Measurements from ENCODE around the gene POMT2. TPM values are rescaled to one million over a fixed set of nuclear protein-coding genes. Genes with fewer than 3 reads are reported as not detected.
A peak's percentile ranks its signal among the peaks of the same experiment; 100 is the strongest.

POMT2 gene
- total and polyA plus RNA-seq, 4 experiments from 2014 or later = 0.86 to 15.2 (median 7.1) TPM

DNA sequence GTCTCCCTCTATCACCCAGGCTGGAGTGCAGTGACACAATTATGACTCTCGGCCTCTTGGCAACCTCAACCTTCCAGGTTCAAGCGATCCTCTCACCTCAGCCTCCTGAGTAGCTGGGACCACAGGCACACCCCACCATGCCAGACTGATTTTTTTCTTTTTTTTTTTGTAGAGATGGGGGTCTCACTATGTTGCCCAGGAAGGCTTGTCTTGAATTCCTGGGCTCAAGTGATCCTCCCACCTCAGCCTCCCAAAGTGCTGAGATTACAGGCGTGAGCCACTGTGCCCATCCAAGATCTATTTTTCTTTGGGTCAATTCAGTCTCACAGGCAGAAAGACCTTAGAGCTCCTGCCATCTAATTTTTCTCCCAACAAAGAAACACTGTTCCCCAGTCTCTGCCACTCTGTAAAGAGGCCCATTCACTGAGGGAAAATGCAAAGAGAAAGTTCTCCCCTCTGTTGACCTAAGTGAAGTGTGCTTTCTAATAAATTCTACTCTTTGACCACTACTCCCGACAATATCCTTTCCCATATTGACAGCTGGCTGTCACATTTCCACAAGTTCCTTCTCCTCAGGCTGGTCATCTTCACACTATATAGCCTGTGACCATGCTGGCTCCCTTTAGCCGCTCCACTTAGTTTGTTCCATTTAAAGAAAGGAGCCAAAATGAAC is 32.9 kb upstream of the POMT2 start:
- Mint-ChIP-seq H3K36me3 (peaks cover 15 to 17% of the 10 kb centered on the region in 2 donors), H3K4me1 (peaks cover 0 to 4% (median 1%) of the 10 kb centered on the region in 4 donors), H3K9me3 (no peaks in the 10 kb centered on the region), H3K4me3 (no peak overlapping the region), H3K27me3 (no peaks in the 10 kb centered on the region), H3K27ac (peak overlapping the region in 2 of 7 donors; percentile 23 to 49)
- H3K4me3 ChIP-seq (ENCODE audit: low read length in 2 of 2) = no peak overlapping the region
- H3K36me3 ChIP-seq (ENCODE audit: insufficient read depth, low read length) = no peaks in the 10 kb centered on the region
- H3K9me3 ChIP-seq (ENCODE audit: control insufficient read depth in 1 of 2, low read length in 2 of 2) = no peaks in the 10 kb centered on the region
- no peak overlapping the region for H3K27ac ChIP-seq (ENCODE audit: low read depth, low read length)
- H3K27me3 ChIP-seq (ENCODE audit: insufficient read depth, low read length) = no peaks in the 10 kb centered on the region
- ChIA-PET POLR2A (ENCODE audit: partially characterized antibody) (no interaction called here), CTCF (ENCODE audit: partially characterized antibody) (interaction anchor here (1.3 kb wide), 1 partner anchor 9 kb away, joined by 3 read pairs; no protein-coding TSS in a partner anchor)
- no peak for DNase-seq
- H3K4me1 ChIP-seq (ENCODE audit: insufficient read depth, low read length) = no peaks in the 10 kb centered on the region
- intact Hi-C loops (cut with micrococcal nuclease) = no loop called here

DNA sequence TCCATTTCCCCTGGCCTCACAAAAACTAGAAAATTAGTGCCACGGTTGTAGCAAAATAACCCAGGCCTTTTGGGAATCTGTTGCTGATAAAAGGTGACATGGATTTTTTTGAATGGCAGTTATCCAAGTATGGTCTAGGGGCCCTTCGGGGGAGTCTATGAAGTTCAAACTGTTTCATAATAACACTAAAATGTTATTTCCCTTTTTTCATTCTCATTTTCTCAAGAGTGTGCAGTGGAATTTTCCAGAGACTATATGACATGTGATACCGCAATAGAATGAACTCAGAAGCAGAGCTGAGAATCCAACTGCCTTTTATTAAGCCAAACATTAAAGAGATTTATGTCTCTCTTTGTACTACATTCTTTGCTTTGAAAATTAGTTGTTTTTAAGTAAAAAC is 27.1 kb upstream of the POMT2 start:
- Histone ChIP-seq H3K27me3 (ENCODE audit: insufficient read depth, low read length) (no peaks in the 10 kb centered on the region), H3K27ac (ENCODE audit: low read depth, low read length) (no peak overlapping the region), H3K36me3 (ENCODE audit: insufficient read depth, low read length) (no peaks in the 10 kb centered on the region), H3K9me3 (ENCODE audit: control insufficient read depth in 1 of 2, low read length in 2 of 2) (no peaks in the 10 kb centered on the region), H3K4me3 (ENCODE audit: low read length in 2 of 2) (no peak overlapping the region), H3K4me1 (ENCODE audit: insufficient read depth, low read length) (no peaks in the 10 kb centered on the region)
- Mint-ChIP-seq H3K4me3 (no peak overlapping the region), H3K27me3 (no peaks in the 10 kb centered on the region), H3K9me3 (no peaks in the 10 kb centered on the region), H3K4me1 (no peaks in the 10 kb centered on the region), H3K36me3 (peaks cover 33 to 40% of the 10 kb centered on the region in 2 donors), H3K27ac (peak overlapping the region in 1 of 7 donors; percentile 13)
- ChIA-PET CTCF (ENCODE audit: partially characterized antibody) (no interaction called here), POLR2A (ENCODE audit: partially characterized antibody) (no interaction called here)
- intact Hi-C loops (cut with micrococcal nuclease) = no loop called here
- no peak for DNase-seq

DNA sequence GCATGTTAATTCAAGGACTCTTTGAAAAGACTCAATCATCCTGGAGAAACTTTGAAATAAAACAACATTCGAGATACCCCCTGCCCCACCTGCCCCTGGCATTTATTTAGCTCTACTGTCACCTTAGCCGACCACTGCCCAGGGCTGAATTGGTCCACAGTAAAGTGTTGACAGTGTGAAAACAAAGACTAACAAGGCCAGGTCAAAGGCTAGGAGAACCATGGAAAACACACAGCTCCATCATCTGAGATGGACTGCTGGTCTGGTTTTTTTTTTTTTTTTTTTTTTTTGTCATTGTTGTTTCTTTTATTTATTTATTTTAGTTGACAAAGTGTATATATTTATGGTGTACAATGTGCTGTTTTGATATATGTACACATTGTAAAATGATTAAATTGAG is 25.8 kb upstream of the POMT2 start:
- no peaks in the 10 kb centered on the region for H3K9me3 ChIP-seq (ENCODE audit: control insufficient read depth in 1 of 2, low read length in 2 of 2)
- no peaks in the 10 kb centered on the region for H3K27me3 ChIP-seq (ENCODE audit: insufficient read depth, low read length)
- no peak overlapping the region for H3K27ac Mint-ChIP-seq
- H3K4me1 ChIP-seq (ENCODE audit: insufficient read depth, low read length) = no peaks in the 10 kb centered on the region
- H3K36me3 ChIP-seq (ENCODE audit: insufficient read depth, low read length) = peaks cover 5% of the 10 kb centered on the region
- H3K27me3 Mint-ChIP-seq = no peaks in the 10 kb centered on the region
- H3K4me1 Mint-ChIP-seq = no peaks in the 10 kb centered on the region
- H3K4me3 Mint-ChIP-seq = no peak overlapping the region
- no peaks in the 10 kb centered on the region for H3K9me3 Mint-ChIP-seq
- intact Hi-C loops (cut with micrococcal nuclease) = no loop called here
- CTCF ChIA-PET (ENCODE audit: partially characterized antibody) = interaction anchor here (0.6 kb wide), 1 partner anchor 23 kb away, joined by 3 read pairs; no protein-coding TSS in a partner anchor
- DNase-seq = no peak
- H3K36me3 Mint-ChIP-seq = peaks cover 45 to 52% of the 10 kb centered on the region in 2 donors
- POLR2A ChIA-PET (ENCODE audit: partially characterized antibody) = no interaction called here
- H3K4me3 ChIP-seq (ENCODE audit: low read length in 2 of 2) = no peak overlapping the region
- H3K27ac ChIP-seq (ENCODE audit: low read depth, low read length) = no peak overlapping the region

- Histone ChIP-seq H3K27ac (ENCODE audit: low read depth, low read length) (no peak overlapping the region), H3K4me1 (ENCODE audit: insufficient read depth, low read length) (no peaks in the 10 kb centered on the region), H3K36me3 (ENCODE audit: insufficient read depth, low read length) (peaks cover 6% of the 10 kb centered on the region), H3K9me3 (ENCODE audit: control insufficient read depth in 1 of 2, low read length in 2 of 2) (no peaks in the 10 kb centered on the region), H3K4me3 (ENCODE audit: low read length in 2 of 2) (no peak overlapping the region), H3K27me3 (ENCODE audit: insufficient read depth, low read length) (no peaks in the 10 kb centered on the region)
- intact Hi-C loops (cut with micrococcal nuclease) = no loop called here
- H3K9me3 Mint-ChIP-seq = no peaks in the 10 kb centered on the region
- H3K27ac Mint-ChIP-seq = peak overlapping the region in 1 of 7 donors; percentile 22
- POLR2A ChIA-PET (ENCODE audit: partially characterized antibody) = no interaction called here
- no peak for DNase-seq
- no peaks in the 10 kb centered on the region for H3K4me1 Mint-ChIP-seq
- no peaks in the 10 kb centered on the region for H3K27me3 Mint-ChIP-seq
- H3K36me3 Mint-ChIP-seq = peaks cover 48 to 55% of the 10 kb centered on the region in 2 donors
- no peak overlapping the region for H3K4me3 Mint-ChIP-seq
- CTCF ChIA-PET (ENCODE audit: partially characterized antibody) = interaction anchor here (1.0 kb wide), 2 partner anchors 9 to 11 kb away, joined by 3 read pairs; no protein-coding TSS in a partner anchor
Observed at GRCh38 chr14:77344377-77344996, 23.8 kb upstream of the POMT2 start.

DNA sequence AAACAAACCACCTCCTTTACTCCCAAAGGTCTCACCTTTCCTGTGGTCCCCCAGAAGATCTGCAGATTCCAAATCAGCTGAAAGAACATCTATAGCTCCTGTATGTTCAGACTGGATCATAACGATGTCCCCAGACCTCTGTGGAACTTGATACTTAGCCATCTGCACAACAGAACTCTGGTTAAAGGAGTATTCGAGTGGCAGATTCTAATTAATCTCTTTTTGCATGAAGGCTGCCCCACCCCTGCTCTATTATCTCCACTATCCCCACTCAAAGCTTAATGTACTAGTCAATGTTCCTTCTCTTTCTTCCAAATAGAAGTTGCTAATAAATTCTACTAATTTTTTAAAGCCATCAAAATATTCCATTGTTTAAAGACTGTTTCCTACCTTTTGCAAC is 23.0 kb upstream of the POMT2 start:
- peaks cover 6% of the 10 kb centered on the region for H3K36me3 ChIP-seq (ENCODE audit: insufficient read depth, low read length)

DNA sequence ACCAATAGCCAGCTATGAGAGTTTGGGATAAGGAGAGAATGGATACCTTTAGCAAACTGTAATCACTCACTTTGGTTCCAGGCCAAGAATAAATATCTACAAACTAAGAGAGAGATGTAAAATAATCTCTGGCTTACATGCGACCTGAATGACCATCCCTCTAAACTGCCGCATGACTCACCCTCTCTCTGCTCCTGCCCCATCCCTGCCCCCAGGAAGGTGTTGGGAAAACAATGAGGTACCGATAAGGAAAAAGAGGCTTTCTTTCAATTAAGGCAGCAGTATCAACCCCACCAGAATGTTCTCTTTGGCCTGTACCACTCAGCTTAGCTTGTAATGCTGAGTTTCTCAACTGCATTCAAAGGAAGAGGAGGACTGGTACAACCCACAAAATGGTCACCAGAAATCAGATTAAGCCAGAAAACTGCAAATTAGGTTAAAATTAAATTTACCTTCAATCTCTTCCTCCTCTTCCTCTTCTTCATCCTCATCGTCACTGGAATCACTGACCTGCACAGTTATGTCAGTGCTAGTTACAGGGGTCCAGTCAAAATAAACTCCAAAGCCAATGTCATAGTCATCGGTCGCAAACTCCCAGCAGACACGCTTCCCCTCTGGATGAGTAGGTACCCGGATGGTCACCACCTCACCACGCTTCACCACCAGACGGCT is 22.2 kb upstream of the POMT2 start:
- no peak for DNase-seq
- Mint-ChIP-seq H3K4me1 (no peaks in the 10 kb centered on the region), H3K4me3 (no peak overlapping the region), H3K9me3 (no peaks in the 10 kb centered on the region), H3K27me3 (no peaks in the 10 kb centered on the region), H3K36me3 (peaks cover 44 to 55% of the 10 kb centered on the region in 2 donors), H3K27ac (peak overlapping the region in 1 of 7 donors; percentile 32)
- CTCF ChIA-PET (ENCODE audit: partially characterized antibody) = interaction anchor here (0.6 kb wide), 1 partner anchor 273 kb away, joined by 4 read pairs; no protein-coding TSS in a partner anchor
- Histone ChIP-seq H3K4me3 (ENCODE audit: low read length in 2 of 2) (no peak overlapping the region), H3K4me1 (ENCODE audit: insufficient read depth, low read length) (no peaks in the 10 kb centered on the region), H3K9me3 (ENCODE audit: control insufficient read depth in 1 of 2, low read length in 2 of 2) (no peaks in the 10 kb centered on the region), H3K27ac (ENCODE audit: low read depth, low read length) (no peak overlapping the region), H3K27me3 (ENCODE audit: insufficient read depth, low read length) (no peaks in the 10 kb centered on the region), H3K36me3 (ENCODE audit: insufficient read depth, low read length) (peaks cover 6% of the 10 kb centered on the region)
- POLR2A ChIA-PET (ENCODE audit: partially characterized antibody) = no interaction called here
- intact Hi-C loops (cut with micrococcal nuclease) = no loop called here

More for the DNA sequence above, 23.0 kb upstream of the POMT2 start:
- Mint-ChIP-seq H3K4me1 (no peaks in the 10 kb centered on the region), H3K27me3 (no peaks in the 10 kb centered on the region), H3K4me3 (no peak overlapping the region), H3K9me3 (no peaks in the 10 kb centered on the region), H3K36me3 (peaks cover 44 to 55% of the 10 kb centered on the region in 2 donors), H3K27ac (peak overlapping the region in 1 of 7 donors; percentile 72)
- Histone ChIP-seq H3K27me3 (ENCODE audit: insufficient read depth, low read length) (no peaks in the 10 kb centered on the region), H3K9me3 (ENCODE audit: control insufficient read depth in 1 of 2, low read length in 2 of 2) (no peaks in the 10 kb centered on the region), H3K4me1 (ENCODE audit: insufficient read depth, low read length) (no peaks in the 10 kb centered on the region), H3K27ac (ENCODE audit: low read depth, low read length) (no peak overlapping the region), H3K4me3 (ENCODE audit: low read length in 2 of 2) (no peak overlapping the region)
- POLR2A ChIA-PET (ENCODE audit: partially characterized antibody) = no interaction called here
- intact Hi-C loops (cut with micrococcal nuclease) = no loop called here
- CTCF ChIA-PET (ENCODE audit: partially characterized antibody) = interaction anchor here (0.6 to 1.0 kb wide), 3 partner anchors 9 to 274 kb away, joined by 3 to 4 read pairs (median 3); no protein-coding TSS in a partner anchor
- DNase-seq = no peak

- H3K36me3 ChIP-seq (ENCODE audit: insufficient read depth, low read length) = peaks cover 6% of the 10 kb centered on the region
Observed at GRCh38 chr14:77340389-77340788, 19.7 kb upstream of the POMT2 start.

More at GRCh38 chr14:77340389-77340788, 19.7 kb upstream of the POMT2 start:
- no peak overlapping the region for H3K27ac Mint-ChIP-seq
- H3K9me3 ChIP-seq (ENCODE audit: control insufficient read depth in 1 of 2, low read length in 2 of 2) = no peaks in the 10 kb centered on the region
- H3K27me3 ChIP-seq (ENCODE audit: insufficient read depth, low read length) = no peaks in the 10 kb centered on the region
- H3K36me3 Mint-ChIP-seq = peaks cover 46 to 48% of the 10 kb centered on the region in 2 donors
- H3K9me3 Mint-ChIP-seq = no peaks in the 10 kb centered on the region
- intact Hi-C loops (cut with micrococcal nuclease) = no loop called here
- ChIA-PET POLR2A (ENCODE audit: partially characterized antibody) (no interaction called here), CTCF (ENCODE audit: partially characterized antibody) (no interaction called here)
- H3K4me1 Mint-ChIP-seq = no peaks in the 10 kb centered on the region
- H3K27ac ChIP-seq (ENCODE audit: low read depth, low read length) = no peak overlapping the region
- no peak overlapping the region for H3K4me3 ChIP-seq (ENCODE audit: low read length in 2 of 2)
- no peaks in the 10 kb centered on the region for H3K4me1 ChIP-seq (ENCODE audit: insufficient read depth, low read length)
- no peaks in the 10 kb centered on the region for H3K27me3 Mint-ChIP-seq
- H3K4me3 Mint-ChIP-seq = no peak overlapping the region
- no peak for DNase-seq

Measured in CD4-positive, alpha-beta memory T cell (primary cell).